ENCODE data around the gene PCDHA5. TPM values are rescaled to one million over a fixed set of nuclear protein-coding genes. Genes with fewer than 3 reads are reported as not detected.
"Not testable (repeated sequence)": the region's sequence is repeated elsewhere in the genome, so short reads cannot be mapped to it uniquely, and the experiment has no call there.

The PCDHA5 gene
- polyA plus RNA-seq, 1 donor (not counting 4 experiments of a cell fraction or from before 2014, with no cell fraction given), result not detected

DNA sequence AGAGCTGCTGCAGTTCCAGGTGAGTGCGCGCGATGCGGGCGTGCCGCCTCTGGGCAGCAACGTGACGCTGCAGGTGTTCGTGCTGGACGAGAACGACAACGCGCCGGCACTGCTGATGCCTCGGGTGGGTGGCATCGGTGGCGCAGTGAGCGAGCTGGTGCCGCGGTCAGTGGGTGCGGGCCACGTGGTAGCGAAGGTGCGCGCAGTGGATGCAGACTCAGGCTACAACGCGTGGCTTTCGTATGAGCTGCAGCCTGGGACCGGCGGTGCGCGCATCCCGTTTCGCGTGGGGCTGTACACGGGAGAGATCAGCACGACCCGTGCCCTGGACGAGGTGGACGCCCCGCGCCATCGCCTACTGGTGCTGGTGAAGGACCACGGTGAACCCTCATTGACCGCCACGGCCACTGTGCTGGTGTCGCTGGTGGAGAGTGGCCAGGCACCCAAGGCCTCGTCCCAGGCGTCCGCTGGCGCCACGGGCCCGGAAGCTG is 18.6 kb upstream of the PCDHA5 start:
- Histone ChIP-seq H3K27ac (ENCODE audit: control insufficient read depth, insufficient read depth, low read length) (no peak overlapping the region), H3K27me3 (ENCODE audit: control insufficient read depth, extremely low read depth, insufficient read depth, low read length) (no peaks in the 10 kb centered on the region), H3K9ac (ENCODE audit: control insufficient read depth, extremely low read depth, insufficient read depth, low read length) (no peak overlapping the region), H3K79me2 (ENCODE audit: control insufficient read depth, insufficient read depth, low read length) (no peaks in the 10 kb centered on the region), H3K4me1 (ENCODE audit: control insufficient read depth, extremely low read depth, insufficient read depth, low read length) (no peaks in the 10 kb centered on the region), H2AFZ (ENCODE audit: control insufficient read depth, low read length) (no peak overlapping the region), H3K4me3 (ENCODE audit: control insufficient read depth in 2 of 3, extremely low read depth in 1 of 3, insufficient read depth in 2 of 3, low read depth in 1 of 3, low read length in 3 of 3) (no peak overlapping the region), H3K4me2 (ENCODE audit: control insufficient read depth, extremely low read depth, insufficient read depth, low read depth, low read length) (no peak overlapping the region), H4K20me1 (ENCODE audit: control insufficient read depth, extremely low read depth, insufficient read depth, low read length) (no peaks in the 10 kb centered on the region), H3K36me3 (ENCODE audit: control insufficient read depth in 2 of 2, extremely low read depth in 1 of 2, insufficient read depth in 2 of 2, low read length in 2 of 2) (no peaks in the 10 kb centered on the region), H3K9me3 (ENCODE audit: control insufficient read depth, low read depth, low read length) (peaks cover 8% of the 10 kb centered on the region), H3K9me1 (ENCODE audit: control insufficient read depth, extremely low read depth, insufficient read depth, low read length) (no peaks in the 10 kb centered on the region)
- FAIRE-seq (no peak), DNase-seq (ENCODE audit: low read depth, low spot score) (no peak)
- dilution Hi-C loops (cut with MboI; ENCODE audit: extremely low pct_ligation_motif_present, low sequenced_read_pairs), result no loop called here
- TF ChIP-seq EZH2 (IDR thresholded peaks at IDR 0.05; ENCODE audit: low read length) (no peak), CTCF (optimal IDR thresholded peaks at IDR 0.05 in 1 of 3, IDR thresholded peaks at IDR 0.05 in 1 of 3, conservative IDR thresholded peaks at IDR 0.05 in 1 of 3; ENCODE audit: extremely low read depth in 1 of 3, insufficient read depth in 2 of 3, low read length in 3 of 3) (no peak)

DNA sequence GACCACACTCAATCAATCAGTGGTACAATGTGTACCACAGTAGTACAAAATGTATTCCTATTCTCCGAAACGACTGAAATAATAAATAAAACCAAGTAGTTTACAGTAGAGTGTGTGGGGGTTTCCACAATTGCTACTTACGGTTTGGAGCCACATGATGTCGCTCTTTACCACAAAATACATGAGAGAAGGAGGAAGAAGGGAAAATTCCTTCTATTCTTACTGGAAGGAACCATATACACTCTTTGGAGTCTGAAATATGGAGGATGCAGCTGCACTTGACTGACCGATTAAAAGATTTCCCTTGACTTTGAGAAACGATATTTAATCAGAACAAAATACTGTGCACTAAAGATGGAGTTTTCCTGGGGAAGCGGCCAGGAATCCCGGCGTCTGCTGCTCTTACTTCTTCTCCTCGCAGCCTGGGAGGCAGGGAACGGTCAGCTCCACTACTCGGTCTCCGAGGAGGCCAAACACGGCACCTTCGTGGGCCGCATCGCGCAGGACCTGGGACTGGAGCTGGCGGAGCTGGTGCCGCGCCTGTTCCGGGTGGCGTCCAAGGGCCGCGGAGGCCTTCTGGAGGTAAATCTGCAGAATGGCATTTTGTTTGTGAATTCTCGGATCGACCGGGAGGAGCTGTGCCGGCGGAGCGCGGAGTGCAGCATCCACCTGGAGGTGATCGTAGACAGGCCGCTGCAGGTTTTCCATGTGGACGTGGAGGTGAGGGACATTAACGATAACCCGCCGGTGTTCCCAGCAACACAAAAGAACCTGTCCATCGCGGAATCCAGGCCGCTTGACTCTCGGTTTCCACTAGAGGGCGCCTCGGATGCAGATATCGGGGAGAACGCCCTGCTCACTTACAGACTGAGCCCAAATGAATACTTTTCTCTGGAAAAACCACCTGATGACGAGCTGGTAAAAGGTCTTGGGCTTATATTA is 14.3 kb upstream of the PCDHA5 start, which contains the start of gene PCDHA4:
Gene PCDHA4, plus strand, starts transcription at position 235 of the 942 bp plus-strand sequence.
- Histone ChIP-seq H4K20me1 (ENCODE audit: control insufficient read depth, extremely low read depth, insufficient read depth, low read length) (no peaks in the 10 kb centered on the region), H3K9ac (ENCODE audit: control insufficient read depth, extremely low read depth, insufficient read depth, low read length) (no peak within 1 kb of the TSS), H3K4me2 (ENCODE audit: control insufficient read depth, extremely low read depth, insufficient read depth, low read depth, low read length) (no peak within 1 kb of the TSS), H3K36me3 (ENCODE audit: control insufficient read depth in 2 of 2, extremely low read depth in 1 of 2, insufficient read depth in 2 of 2, low read length in 2 of 2) (no peaks in the 10 kb centered on the region), H3K9me1 (ENCODE audit: control insufficient read depth, extremely low read depth, insufficient read depth, low read length) (no peaks in the 10 kb centered on the region), H3K27me3 (ENCODE audit: control insufficient read depth, extremely low read depth, insufficient read depth, low read length) (no peaks in the 10 kb centered on the region), H3K27ac (ENCODE audit: control insufficient read depth, insufficient read depth, low read length) (no peak within 1 kb of the TSS), H3K9me3 (ENCODE audit: control insufficient read depth, low read depth, low read length) (peaks cover 10% of the 10 kb centered on the region), H2AFZ (ENCODE audit: control insufficient read depth, low read length) (no peak within 1 kb of the TSS), H3K4me1 (ENCODE audit: control insufficient read depth, extremely low read depth, insufficient read depth, low read length) (no peaks in the 10 kb centered on the region), H3K4me3 (ENCODE audit: control insufficient read depth in 2 of 3, extremely low read depth in 1 of 3, insufficient read depth in 2 of 3, low read depth in 1 of 3, low read length in 3 of 3) (no peak within 1 kb of the TSS), H3K79me2 (ENCODE audit: control insufficient read depth, insufficient read depth, low read length) (no peaks in the 10 kb centered on the region)
- DNase-seq (ENCODE audit: low read depth, low spot score) (no peak), FAIRE-seq (no peak)
- TF ChIP-seq CTCF (optimal IDR thresholded peaks at IDR 0.05 in 1 of 3, IDR thresholded peaks at IDR 0.05 in 1 of 3, conservative IDR thresholded peaks at IDR 0.05 in 1 of 3; ENCODE audit: extremely low read depth in 1 of 3, insufficient read depth in 2 of 3, low read length in 3 of 3), result peak; percentile 7 to 27 (median 24)
- TF ChIP-seq EZH2 (IDR thresholded peaks at IDR 0.05; ENCODE audit: low read length), result no peak
- dilution Hi-C loops (cut with MboI; ENCODE audit: extremely low pct_ligation_motif_present, low sequenced_read_pairs), result no loop called here

DNA sequence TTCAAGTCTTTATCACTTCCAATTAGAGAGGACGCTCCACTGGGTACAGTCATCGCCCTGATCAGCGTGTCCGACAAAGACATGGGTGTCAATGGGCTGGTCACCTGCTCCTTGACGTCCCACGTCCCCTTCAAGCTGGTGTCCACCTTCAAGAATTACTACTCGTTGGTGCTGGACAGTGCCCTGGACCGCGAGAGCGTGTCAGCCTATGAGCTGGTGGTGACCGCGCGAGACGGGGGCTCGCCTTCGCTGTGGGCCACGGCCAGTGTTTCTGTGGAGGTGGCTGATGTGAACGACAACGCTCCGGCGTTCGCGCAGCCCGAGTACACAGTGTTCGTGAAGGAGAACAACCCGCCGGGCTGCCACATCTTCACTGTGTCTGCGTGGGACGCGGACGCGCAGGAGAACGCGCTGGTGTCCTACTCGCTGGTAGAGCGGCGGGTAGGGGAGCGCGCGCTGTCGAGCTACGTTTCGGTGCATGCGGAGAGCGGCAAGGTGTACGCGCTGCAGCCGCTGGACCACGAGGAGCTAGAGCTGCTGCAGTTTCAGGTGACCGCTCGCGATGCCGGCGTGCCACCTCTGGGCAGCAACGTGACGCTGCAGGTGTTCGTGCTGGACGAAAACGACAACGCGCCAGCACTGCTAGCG is 13.0 kb upstream of the PCDHA5 start:
- H3K9ac ChIP-seq (ENCODE audit: control insufficient read depth, extremely low read depth, insufficient read depth, low read length); H3K27me3 ChIP-seq (ENCODE audit: control insufficient read depth, extremely low read depth, insufficient read depth, low read length); H4K20me1 ChIP-seq (ENCODE audit: control insufficient read depth, extremely low read depth, insufficient read depth, low read length); H3K27ac ChIP-seq (ENCODE audit: control insufficient read depth, insufficient read depth, low read length); H3K9me3 ChIP-seq (ENCODE audit: control insufficient read depth, low read depth, low read length); dilution Hi-C loops (cut with MboI; ENCODE audit: extremely low pct_ligation_motif_present, low sequenced_read_pairs); H3K4me1 ChIP-seq (ENCODE audit: control insufficient read depth, extremely low read depth, insufficient read depth, low read length); H3K36me3 ChIP-seq (ENCODE audit: control insufficient read depth in 2 of 2, extremely low read depth in 1 of 2, insufficient read depth in 2 of 2, low read length in 2 of 2); H3K9me1 ChIP-seq (ENCODE audit: control insufficient read depth, extremely low read depth, insufficient read depth, low read length); H3K4me3 ChIP-seq (ENCODE audit: control insufficient read depth in 2 of 3, extremely low read depth in 1 of 3, insufficient read depth in 2 of 3, low read depth in 1 of 3, low read length in 3 of 3); DNase-seq (ENCODE audit: low read depth, low spot score); H3K4me2 ChIP-seq (ENCODE audit: control insufficient read depth, extremely low read depth, insufficient read depth, low read depth, low read length); FAIRE-seq; H2AFZ ChIP-seq (ENCODE audit: control insufficient read depth, low read length); H3K79me2 ChIP-seq (ENCODE audit: control insufficient read depth, insufficient read depth, low read length): not testable (repeated sequence)

Data from keratinocyte (primary cell).